ENCODE data around the gene FAM221B. TPM values are rescaled to one million over a fixed set of nuclear protein-coding genes. Genes with fewer than 3 reads are reported as not detected.

FAM221B gene
- total RNA-seq, 4 donors from 2014 or later = not detected

DNA sequence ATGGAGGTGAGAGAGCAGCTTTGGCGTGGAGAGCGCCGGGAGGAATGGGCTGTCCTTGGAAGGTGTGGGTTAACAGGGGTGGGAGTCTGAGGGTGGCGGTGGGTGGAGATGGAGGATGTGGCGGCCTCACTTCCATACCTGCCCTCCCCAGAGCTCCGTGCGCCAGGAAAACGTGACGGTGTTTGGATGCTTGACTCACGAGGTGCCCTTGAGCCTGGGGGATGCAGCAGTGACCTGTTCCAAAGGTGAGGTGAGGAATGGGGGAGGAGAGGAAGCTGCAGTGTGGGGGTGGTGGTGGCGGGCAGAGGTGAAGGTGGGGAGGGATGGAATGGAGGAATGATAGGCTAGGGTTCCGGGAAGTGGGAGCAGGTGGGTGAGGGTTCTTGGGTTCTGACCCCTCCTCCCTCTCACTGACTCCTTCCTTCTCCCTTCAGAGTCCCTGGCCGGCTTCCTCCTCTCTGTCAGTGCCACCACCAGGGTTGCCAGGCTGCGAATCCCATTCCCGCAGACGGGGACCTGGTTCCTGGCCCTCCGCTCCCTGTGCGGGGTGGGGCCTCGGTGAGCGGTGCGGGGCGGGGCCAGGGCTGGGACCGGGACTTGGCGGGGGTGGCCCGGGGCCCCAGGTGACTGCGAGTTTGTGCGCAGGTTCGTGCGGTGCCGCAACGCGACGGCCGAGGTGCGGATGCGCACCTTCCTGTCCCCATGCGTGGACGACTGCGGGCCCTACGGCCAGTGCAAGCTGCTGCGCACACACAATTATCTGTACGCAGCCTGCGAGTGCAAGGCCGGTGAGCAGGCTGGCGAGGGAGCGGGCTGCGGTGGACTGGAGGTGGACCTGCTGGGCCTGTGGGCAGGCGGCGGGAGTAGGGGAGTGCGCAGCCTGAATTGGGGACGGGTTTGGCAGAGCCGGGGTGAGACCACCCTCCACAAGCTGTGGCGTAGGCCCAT lies 17.6 kb upstream of the FAM221B start:
- DNase-seq = no peak

GRCh38 chr9:35844628-35845270 lies 16.2 kb upstream of the FAM221B start:
- no peaks in the 10 kb centered on the region for H3K9me3 ChIP-seq
- DNase-seq = peak in 2 of 3 donors; percentile 64 to 76
- no peaks in the 10 kb centered on the region for H3K36me3 ChIP-seq
- no peak overlapping the region for H3K4me3 ChIP-seq
- H3K4me1 ChIP-seq = peaks cover 0 to 23% (median 5%) of the 10 kb centered on the region in 4 donors
- no peak for TF ChIP-seq CTCF (IDR thresholded peaks at IDR 0.05)
- TF ChIP-seq POLR2A (IDR thresholded peaks at IDR 0.05) = no peak
- H3K27ac ChIP-seq = peak overlapping the region in 3 of 4 donors; percentile 3 to 52 (median 12)
- no peaks in the 10 kb centered on the region for H3K27me3 ChIP-seq

More for the DNA sequence above, 17.6 kb upstream of the FAM221B start:
- Histone ChIP-seq H3K27me3 (no peaks in the 10 kb centered on the region), H3K9me3 (no peaks in the 10 kb centered on the region), H3K27ac (peak overlapping the region in 1 of 4 donors; percentile 2), H3K4me1 (peaks cover 0 to 23% (median 5%) of the 10 kb centered on the region in 4 donors), H3K36me3 (no peaks in the 10 kb centered on the region), H3K4me3 (no peak overlapping the region)
- TF ChIP-seq CTCF (IDR thresholded peaks at IDR 0.05) = no peak
- TF ChIP-seq POLR2A (IDR thresholded peaks at IDR 0.05) = no peak

- Histone ChIP-seq H3K27me3 (no peaks in the 10 kb centered on the region), H3K36me3 (no peaks in the 10 kb centered on the region), H3K9me3 (no peaks in the 10 kb centered on the region), H3K4me1 (peaks cover 0 to 23% (median 5%) of the 10 kb centered on the region in 4 donors), H3K27ac (no peak overlapping the region), H3K4me3 (no peak overlapping the region)
- no peak for TF ChIP-seq CTCF (IDR thresholded peaks at IDR 0.05)
- no peak for TF ChIP-seq POLR2A (IDR thresholded peaks at IDR 0.05)
- no peak for DNase-seq
Measured at GRCh38 chr9:35842795-35843194, 14.3 kb upstream of the FAM221B start.

DNA sequence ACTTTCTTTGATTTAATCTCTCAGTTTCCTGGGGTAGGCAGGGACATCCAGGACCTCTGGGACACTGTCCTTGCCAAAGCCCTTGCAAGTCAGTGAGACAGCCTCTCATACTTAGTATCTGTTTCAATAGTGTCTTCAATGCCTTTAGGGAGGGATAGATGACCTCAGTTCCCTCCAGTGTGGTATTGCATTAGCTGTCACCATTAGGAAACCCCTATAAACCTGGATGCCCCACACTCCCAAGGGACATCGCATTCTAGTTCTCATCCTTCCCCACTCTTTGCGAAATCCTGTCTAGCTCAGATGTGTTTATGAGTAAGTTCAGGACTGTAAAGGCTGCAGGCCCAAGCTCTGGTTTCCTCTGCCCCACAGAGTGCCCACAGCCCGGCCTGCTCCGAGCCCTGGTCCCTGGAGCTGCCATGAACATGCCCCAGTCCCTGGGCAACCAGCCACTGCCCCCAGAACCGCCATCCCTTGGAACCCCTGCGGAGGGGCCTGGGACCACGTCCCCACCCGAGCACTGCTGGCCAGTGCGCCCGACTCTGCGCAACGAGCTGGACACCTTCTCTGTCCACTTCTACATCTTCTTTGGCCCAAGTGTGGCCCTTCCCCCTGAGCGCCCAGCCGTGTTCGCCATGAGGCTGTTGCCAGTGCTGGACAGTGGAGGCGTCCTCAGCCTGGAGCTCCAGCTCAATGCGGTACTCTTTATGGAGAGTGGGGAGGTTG lies 13.7 kb upstream of the FAM221B start:
- Histone ChIP-seq H3K36me3 (no peaks in the 10 kb centered on the region), H3K27ac (no peak overlapping the region), H3K4me3 (no peak overlapping the region), H3K4me1 (peaks cover 0 to 23% (median 5%) of the 10 kb centered on the region in 4 donors), H3K27me3 (no peaks in the 10 kb centered on the region), H3K9me3 (no peaks in the 10 kb centered on the region)
- no peak for TF ChIP-seq POLR2A (IDR thresholded peaks at IDR 0.05)
- no peak for TF ChIP-seq CTCF (IDR thresholded peaks at IDR 0.05)
- DNase-seq = no peak

DNA sequence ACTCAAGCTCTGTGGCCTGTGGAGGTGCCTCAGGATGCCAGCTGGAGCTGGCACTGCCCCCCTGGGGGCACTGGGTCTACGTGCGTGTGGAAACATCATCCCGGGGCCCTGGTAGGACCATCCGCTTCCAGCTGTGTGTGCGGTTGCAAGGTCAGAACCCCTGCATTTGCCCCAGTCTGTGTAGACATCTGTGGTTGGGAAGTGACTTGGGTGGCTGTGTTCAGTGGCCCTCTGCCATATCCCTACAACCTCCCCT lies 13.0 kb upstream of the FAM221B start:
- H3K36me3 ChIP-seq = no peaks in the 10 kb centered on the region
- no peak overlapping the region for H3K27ac ChIP-seq
- TF ChIP-seq POLR2A (IDR thresholded peaks at IDR 0.05) (no peak), CTCF (IDR thresholded peaks at IDR 0.05) (no peak)
- DNase-seq = no peak
- peaks cover 0 to 23% (median 5%) of the 10 kb centered on the region in 4 donors for H3K4me1 ChIP-seq
- no peaks in the 10 kb centered on the region for H3K9me3 ChIP-seq
- H3K4me3 ChIP-seq = no peak overlapping the region
- H3K27me3 ChIP-seq = no peaks in the 10 kb centered on the region

Measured in Peyer's patch (tissue), 4 donors.